ENCODE data around the gene HLA-B. TPM values are rescaled to one million over a fixed set of nuclear protein-coding genes. Genes with fewer than 3 reads are reported as not detected.

The HLA-B gene
- total and polyA plus RNA-seq, 2 of the 8 experiments (the other 6 are each of a cell fraction or from before 2014, with no cell fraction given) = 154 to 233 TPM

DNA sequence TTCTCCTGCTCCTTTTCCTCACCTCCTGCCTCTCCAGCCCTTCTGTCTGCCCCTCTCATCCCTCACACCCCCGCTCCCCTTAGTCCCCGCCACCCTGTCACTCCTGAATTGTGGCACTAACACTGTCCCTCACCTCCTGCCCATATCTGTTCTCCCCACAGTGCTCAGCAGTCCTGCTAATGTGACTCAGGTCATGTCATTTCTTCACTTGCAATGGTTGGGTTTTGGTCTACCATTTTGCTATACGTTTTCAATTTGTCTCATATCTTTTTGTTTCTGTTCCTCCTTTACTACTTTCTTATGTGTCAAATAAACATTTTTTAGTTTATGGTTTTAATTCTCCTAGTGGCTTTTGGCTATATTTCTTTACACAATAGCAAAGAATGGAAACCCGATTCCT lies 1.3 kb upstream of the HLA-B start (continued):
- TF ChIP-seq, protein P1, sequence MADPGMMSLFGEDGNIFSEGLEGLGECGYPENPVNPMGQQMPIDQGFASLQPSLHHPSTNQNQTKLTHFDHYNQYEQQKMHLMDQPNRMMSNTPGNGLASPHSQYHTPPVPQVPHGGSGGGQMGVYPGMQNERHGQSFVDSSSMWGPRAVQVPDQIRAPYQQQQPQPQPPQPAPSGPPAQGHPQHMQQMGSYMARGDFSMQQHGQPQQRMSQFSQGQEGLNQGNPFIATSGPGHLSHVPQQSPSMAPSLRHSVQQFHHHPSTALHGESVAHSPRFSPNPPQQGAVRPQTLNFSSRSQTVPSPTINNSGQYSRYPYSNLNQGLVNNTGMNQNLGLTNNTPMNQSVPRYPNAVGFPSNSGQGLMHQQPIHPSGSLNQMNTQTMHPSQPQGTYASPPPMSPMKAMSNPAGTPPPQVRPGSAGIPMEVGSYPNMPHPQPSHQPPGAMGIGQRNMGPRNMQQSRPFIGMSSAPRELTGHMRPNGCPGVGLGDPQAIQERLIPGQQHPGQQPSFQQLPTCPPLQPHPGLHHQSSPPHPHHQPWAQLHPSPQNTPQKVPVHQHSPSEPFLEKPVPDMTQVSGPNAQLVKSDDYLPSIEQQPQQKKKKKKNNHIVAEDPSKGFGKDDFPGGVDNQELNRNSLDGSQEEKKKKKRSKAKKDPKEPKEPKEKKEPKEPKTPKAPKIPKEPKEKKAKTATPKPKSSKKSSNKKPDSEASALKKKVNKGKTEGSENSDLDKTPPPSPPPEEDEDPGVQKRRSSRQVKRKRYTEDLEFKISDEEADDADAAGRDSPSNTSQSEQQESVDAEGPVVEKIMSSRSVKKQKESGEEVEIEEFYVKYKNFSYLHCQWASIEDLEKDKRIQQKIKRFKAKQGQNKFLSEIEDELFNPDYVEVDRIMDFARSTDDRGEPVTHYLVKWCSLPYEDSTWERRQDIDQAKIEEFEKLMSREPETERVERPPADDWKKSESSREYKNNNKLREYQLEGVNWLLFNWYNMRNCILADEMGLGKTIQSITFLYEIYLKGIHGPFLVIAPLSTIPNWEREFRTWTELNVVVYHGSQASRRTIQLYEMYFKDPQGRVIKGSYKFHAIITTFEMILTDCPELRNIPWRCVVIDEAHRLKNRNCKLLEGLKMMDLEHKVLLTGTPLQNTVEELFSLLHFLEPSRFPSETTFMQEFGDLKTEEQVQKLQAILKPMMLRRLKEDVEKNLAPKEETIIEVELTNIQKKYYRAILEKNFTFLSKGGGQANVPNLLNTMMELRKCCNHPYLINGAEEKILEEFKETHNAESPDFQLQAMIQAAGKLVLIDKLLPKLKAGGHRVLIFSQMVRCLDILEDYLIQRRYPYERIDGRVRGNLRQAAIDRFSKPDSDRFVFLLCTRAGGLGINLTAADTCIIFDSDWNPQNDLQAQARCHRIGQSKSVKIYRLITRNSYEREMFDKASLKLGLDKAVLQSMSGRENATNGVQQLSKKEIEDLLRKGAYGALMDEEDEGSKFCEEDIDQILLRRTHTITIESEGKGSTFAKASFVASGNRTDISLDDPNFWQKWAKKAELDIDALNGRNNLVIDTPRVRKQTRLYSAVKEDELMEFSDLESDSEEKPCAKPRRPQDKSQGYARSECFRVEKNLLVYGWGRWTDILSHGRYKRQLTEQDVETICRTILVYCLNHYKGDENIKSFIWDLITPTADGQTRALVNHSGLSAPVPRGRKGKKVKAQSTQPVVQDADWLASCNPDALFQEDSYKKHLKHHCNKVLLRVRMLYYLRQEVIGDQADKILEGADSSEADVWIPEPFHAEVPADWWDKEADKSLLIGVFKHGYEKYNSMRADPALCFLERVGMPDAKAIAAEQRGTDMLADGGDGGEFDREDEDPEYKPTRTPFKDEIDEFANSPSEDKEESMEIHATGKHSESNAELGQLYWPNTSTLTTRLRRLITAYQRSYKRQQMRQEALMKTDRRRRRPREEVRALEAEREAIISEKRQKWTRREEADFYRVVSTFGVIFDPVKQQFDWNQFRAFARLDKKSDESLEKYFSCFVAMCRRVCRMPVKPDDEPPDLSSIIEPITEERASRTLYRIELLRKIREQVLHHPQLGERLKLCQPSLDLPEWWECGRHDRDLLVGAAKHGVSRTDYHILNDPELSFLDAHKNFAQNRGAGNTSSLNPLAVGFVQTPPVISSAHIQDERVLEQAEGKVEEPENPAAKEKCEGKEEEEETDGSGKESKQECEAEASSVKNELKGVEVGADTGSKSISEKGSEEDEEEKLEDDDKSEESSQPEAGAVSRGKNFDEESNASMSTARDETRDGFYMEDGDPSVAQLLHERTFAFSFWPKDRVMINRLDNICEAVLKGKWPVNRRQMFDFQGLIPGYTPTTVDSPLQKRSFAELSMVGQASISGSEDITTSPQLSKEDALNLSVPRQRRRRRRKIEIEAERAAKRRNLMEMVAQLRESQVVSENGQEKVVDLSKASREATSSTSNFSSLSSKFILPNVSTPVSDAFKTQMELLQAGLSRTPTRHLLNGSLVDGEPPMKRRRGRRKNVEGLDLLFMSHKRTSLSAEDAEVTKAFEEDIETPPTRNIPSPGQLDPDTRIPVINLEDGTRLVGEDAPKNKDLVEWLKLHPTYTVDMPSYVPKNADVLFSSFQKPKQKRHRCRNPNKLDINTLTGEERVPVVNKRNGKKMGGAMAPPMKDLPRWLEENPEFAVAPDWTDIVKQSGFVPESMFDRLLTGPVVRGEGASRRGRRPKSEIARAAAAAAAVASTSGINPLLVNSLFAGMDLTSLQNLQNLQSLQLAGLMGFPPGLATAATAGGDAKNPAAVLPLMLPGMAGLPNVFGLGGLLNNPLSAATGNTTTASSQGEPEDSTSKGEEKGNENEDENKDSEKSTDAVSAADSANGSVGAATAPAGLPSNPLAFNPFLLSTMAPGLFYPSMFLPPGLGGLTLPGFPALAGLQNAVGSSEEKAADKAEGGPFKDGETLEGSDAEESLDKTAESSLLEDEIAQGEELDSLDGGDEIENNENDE (IDR thresholded peaks at IDR 0.05; ENCODE audit: insufficient replicate concordance, low read length) = no peak
- TF ChIP-seq NRF1 (IDR thresholded peaks at IDR 0.05; ENCODE audit: low read depth, low read length) (no peak), EZH2 (IDR thresholded peaks at IDR 0.05; ENCODE audit: low read depth, low read length, severe bottlenecking) (no peak)
